Measurements from ENCODE around the gene ANGEL1. TPM values are rescaled to one million over a fixed set of nuclear protein-coding genes. Genes with fewer than 3 reads are reported as not detected.

ANGEL1 gene
- polyA plus RNA-seq, 3 donors: 8.1 to 10.4 (median 8.5) TPM

DNA sequence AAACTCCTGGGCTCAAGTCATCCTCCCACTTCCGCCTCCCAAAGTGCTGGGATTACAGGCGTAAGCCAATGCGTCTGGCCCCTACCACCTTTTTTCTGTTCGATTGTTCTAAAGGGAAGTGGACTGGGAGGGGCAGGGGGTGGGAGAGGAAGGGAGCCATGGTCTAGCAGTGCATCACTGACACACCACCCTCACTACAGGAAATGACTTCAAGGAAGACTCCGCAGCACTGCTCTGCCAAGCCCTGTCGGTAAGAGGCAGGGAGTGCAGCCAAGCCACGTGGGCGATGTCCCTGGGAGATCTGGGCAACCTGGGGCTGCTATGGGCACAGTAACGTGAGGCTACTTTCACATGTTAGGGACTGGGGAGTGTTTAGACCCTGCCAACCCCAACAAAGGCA, 31.5 kb upstream of the ANGEL1 start:
- Mint-ChIP-seq H3K27ac (peak overlapping the region; percentile 64 to 90 (median 75)), H3K9me3 (no peaks in the 10 kb centered on the region), H3K4me3 (peak overlapping the region in 1 of 2 donors; percentile 35), H3K4me1 (peaks cover 32% of the 10 kb centered on the region), H3K36me3 (no peaks in the 10 kb centered on the region), H3K27me3 (ENCODE audit: low read depth in 3 of 3) (peaks cover 0 to 4% (median 3%) of the 10 kb centered on the region in 3 donors)
- Histone ChIP-seq H3K4me3 (replicated peaks in 1 of 3; ENCODE audit: low read depth in 2 of 3, low read length in 3 of 3) (peak overlapping the region in 1 of 3 experiments; percentile 34), H3K4me2 (replicated peaks; ENCODE audit: extremely low read depth, low read length, poor library complexity, severe bottlenecking) (peak overlapping the region; percentile 24), H3K4me1 (ENCODE audit: control insufficient read depth in 1 of 2, insufficient read depth in 2 of 2, low read length in 2 of 2) (peaks cover 36 to 37% of the 10 kb centered on the region in 2 donors), H3K9me3 (replicated peaks in 1 of 2; ENCODE audit: control insufficient read depth in 1 of 2, insufficient read depth in 1 of 2, low read length in 2 of 2) (no peaks in the 10 kb centered on the region), H4K20me1 (ENCODE audit: insufficient read depth, low read length) (no peaks in the 10 kb centered on the region), H3K79me2 (ENCODE audit: insufficient read depth, low read length) (no peaks in the 10 kb centered on the region), H3K36me3 (replicated peaks in 1 of 2; ENCODE audit: control insufficient read depth in 1 of 2, insufficient read depth in 2 of 2, low read length in 2 of 2) (no peaks in the 10 kb centered on the region), H3K27ac (ENCODE audit: low read depth in 1 of 2, low read length in 2 of 2) (peak overlapping the region in 1 of 2 donors; percentile 30), H3K27me3 (ENCODE audit: control insufficient read depth in 2 of 2, insufficient read depth in 2 of 2, low read length in 2 of 2) (no peaks in the 10 kb centered on the region), H3K9ac (ENCODE audit: insufficient read depth, low read length, poor library complexity, severe bottlenecking) (no peak overlapping the region), H2AFZ (ENCODE audit: insufficient read depth, low read depth, low read length, poor library complexity, severe bottlenecking) (no peak overlapping the region)
- WGBS (ENCODE audit: insufficient coverage): no CpG with 5 or more reads among the region's 9 CpGs
- TF ChIP-seq, protein P1, sequence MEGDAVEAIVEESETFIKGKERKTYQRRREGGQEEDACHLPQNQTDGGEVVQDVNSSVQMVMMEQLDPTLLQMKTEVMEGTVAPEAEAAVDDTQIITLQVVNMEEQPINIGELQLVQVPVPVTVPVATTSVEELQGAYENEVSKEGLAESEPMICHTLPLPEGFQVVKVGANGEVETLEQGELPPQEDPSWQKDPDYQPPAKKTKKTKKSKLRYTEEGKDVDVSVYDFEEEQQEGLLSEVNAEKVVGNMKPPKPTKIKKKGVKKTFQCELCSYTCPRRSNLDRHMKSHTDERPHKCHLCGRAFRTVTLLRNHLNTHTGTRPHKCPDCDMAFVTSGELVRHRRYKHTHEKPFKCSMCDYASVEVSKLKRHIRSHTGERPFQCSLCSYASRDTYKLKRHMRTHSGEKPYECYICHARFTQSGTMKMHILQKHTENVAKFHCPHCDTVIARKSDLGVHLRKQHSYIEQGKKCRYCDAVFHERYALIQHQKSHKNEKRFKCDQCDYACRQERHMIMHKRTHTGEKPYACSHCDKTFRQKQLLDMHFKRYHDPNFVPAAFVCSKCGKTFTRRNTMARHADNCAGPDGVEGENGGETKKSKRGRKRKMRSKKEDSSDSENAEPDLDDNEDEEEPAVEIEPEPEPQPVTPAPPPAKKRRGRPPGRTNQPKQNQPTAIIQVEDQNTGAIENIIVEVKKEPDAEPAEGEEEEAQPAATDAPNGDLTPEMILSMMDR (IDR thresholded peaks at IDR 0.05): peak; percentile 67
- DNase-seq: peak; percentile 83 to 92 (median 87)
- intact Hi-C loops (cut with micrococcal nuclease): no loop called here

DNA sequence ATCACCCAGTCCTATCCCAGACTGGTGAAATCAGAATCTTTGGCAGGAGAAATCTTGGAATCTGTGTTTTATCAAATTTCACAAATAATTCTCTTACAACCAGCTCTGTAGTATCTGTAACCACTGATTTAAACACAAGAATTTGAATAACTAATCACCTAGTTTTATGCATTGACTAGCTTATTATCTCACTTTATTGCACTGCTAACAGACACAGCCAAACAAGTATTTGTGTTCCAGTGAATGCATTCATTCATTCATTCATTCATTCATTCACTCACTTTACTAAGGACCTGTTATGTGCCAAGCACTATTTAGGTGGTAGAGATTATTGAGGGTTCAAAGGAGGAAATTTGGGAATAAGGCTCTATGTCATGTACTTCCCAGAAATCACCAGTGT, 29.7 kb upstream of the ANGEL1 start:
- Histone ChIP-seq H3K4me1 (ENCODE audit: control insufficient read depth in 1 of 2, insufficient read depth in 2 of 2, low read length in 2 of 2) (peaks cover 36 to 37% of the 10 kb centered on the region in 2 donors), H3K79me2 (ENCODE audit: insufficient read depth, low read length) (no peaks in the 10 kb centered on the region), H3K4me3 (replicated peaks in 1 of 3; ENCODE audit: low read depth in 2 of 3, low read length in 3 of 3) (no peak overlapping the region), H3K9ac (ENCODE audit: insufficient read depth, low read length, poor library complexity, severe bottlenecking) (no peak overlapping the region), H3K27ac (ENCODE audit: low read depth in 1 of 2, low read length in 2 of 2) (no peak overlapping the region), H3K36me3 (replicated peaks in 1 of 2; ENCODE audit: control insufficient read depth in 1 of 2, insufficient read depth in 2 of 2, low read length in 2 of 2) (no peaks in the 10 kb centered on the region), H4K20me1 (ENCODE audit: insufficient read depth, low read length) (no peaks in the 10 kb centered on the region), H3K9me3 (replicated peaks in 1 of 2; ENCODE audit: control insufficient read depth in 1 of 2, insufficient read depth in 1 of 2, low read length in 2 of 2) (no peaks in the 10 kb centered on the region), H2AFZ (ENCODE audit: insufficient read depth, low read depth, low read length, poor library complexity, severe bottlenecking) (no peak overlapping the region), H3K4me2 (replicated peaks; ENCODE audit: extremely low read depth, low read length, poor library complexity, severe bottlenecking) (no peak overlapping the region), H3K27me3 (ENCODE audit: control insufficient read depth in 2 of 2, insufficient read depth in 2 of 2, low read length in 2 of 2) (no peaks in the 10 kb centered on the region)
- intact Hi-C loops (cut with micrococcal nuclease): no loop called here
- Mint-ChIP-seq H3K9me3 (no peaks in the 10 kb centered on the region), H3K27ac (no peak overlapping the region), H3K36me3 (peaks cover 2% of the 10 kb centered on the region in 2 donors), H3K4me3 (no peak overlapping the region), H3K27me3 (ENCODE audit: low read depth in 3 of 3) (peaks cover 3 to 4% (median 3%) of the 10 kb centered on the region in 3 donors), H3K4me1 (peaks cover 32% of the 10 kb centered on the region)
- no peak for DNase-seq
- TF ChIP-seq, protein P1 (IDR thresholded peaks at IDR 0.05): no peak
